Measurements from ENCODE around the gene PDE8B. TPM values are rescaled to one million over a fixed set of nuclear protein-coding genes. Genes with fewer than 3 reads are reported as not detected.

PDE8B gene
- total RNA-seq, 1 donor from 2014 or later = not detected

DNA sequence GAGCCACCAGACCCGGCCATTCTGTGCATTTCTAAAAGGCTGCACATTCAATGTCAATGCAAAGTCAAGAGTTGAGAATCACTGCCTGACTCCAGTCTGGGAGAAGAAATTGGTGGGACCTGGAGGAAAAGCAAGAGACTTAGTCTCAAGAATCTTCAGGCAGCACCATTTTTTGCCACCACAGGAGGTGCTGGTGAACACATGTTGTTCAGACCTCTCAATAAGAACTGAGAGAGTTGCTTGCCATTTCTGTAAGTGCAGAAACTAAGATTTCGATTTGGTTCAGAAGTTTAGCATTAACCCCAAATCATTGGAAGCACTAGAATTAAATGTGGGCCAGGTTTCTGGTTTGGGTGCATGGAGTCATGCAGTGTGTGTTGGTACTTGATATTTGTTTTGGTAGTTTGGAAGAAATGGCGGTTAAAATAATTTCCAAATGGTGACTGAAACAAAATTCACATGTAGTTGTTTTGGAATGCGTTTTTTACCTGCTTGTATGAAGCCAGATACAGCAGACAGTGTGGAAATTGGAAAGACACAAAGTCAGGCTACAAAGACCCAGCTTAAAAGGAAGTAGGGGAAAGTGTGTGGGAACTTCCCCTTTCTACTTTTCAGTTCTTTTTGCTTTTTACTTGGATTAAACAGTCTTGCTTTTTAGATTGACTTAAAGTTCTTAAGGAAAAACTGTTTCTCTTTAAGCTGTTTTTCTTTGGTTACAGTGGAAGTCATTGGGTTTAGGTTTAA, 20.4 kb downstream of the PDE8B start:
- DNase-seq (ENCODE audit: low read depth) = no peak

DNA sequence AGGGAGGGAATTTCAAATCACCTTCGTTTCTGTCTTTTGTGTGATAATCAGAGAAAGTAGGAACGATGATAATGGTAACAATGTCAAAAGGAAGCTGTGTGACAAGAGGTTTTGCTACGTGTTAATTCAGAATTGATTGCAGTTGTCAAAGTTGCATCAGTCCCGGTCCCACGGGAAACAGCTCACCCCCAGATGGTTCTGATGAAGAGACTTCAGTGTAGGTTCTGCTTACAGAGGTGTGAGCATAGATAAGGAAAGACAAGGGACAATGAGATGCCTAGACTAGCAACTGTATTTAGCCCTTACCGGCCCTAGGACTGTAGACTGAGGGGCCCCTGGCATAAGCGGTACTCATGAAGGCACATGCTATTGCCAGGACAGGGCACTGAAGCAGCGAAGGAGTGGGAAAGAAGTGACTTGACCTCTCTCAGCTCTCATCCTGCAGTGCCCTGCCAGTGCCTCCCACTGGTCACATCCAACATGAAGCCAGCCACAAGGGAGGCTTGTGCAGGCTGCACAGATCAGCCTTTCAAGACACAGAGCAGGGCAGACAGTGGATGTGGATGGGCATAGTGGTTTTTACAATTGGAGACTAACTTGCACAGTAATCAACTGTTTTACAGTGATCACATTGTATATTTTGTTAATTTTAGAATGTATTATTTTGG, 21.1 kb downstream of the PDE8B start:
- DNase-seq (ENCODE audit: low read depth) = no peak

DNA sequence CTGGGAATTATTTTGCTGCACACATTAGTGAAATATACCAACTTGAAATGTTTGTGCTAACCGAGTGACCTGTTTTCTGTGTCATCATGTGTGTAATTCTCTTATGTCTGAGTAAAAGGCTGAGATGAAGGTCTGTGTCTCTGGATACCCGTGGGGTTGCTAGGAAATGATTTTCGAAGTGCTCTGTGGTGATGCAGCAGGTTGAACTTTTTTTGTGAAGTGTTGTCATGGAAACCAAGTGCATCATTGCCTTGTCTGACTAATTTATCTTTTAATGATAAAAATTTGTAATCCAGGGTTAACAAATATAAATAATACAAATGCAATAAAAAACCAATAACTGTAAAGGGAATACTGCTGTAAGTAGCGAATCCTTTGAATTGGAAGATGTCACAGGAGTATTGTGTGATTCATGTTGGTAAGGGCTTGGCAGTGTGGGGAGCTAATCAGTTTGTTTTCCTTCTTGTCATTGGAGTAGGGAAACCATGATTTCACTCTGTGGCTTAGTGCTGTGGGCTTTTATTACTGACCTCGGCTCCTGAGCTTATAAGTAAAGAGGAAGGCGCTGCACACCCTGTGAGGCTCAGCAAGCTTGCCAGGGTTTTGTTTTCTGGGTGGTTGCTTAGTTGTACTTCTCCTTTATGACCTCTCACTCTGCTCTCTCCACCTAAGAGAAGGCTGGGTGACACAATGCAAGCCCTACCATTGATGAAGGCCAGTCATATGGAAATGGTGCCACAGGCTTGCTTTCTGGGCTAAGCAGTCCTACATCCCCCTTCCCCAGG, 22.3 kb downstream of the PDE8B start:
- DNase-seq (ENCODE audit: low read depth) = peak; percentile 36

DNA sequence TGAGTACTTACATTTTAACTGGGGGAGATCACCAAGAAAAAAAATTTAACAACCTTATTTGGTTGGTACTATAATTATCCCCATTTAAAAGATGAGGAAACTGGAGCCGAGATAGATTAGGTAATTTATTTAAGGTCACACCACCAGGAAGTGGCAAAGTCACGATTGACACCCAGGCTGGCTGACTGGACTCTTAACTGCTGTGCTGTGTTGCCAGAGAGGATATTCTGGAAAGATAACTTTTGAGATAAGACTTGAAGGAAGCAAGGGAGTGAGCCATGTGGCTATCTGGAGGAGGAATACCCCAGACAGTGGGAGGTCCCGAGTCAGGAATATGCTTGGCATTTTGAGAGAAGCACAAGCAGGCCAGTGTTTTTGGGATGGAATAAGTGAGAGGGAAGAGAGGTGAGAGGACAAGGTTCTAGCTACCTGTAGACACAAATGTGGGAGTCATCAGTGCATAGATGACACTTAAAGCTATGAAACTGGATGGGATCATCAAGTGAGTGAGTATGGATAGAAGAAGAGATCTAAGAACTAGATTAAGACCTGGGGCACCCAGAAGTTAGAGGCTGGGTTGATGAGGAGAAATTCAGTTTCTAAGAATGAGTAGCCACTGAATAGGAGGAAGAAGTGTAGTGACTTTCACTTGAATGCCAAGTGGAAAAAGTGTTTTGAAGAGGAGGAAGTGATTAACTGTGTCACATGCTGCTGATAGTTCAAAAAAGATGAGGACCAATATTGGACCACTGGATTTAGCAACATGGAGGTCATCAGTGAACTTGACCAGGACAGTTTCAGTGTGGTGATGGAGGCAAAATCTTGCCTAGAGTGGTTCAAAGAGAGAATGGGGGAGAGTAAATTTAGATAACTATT, 25.6 kb downstream of the PDE8B start:
- DNase-seq (ENCODE audit: low read depth) = no peak

DNA sequence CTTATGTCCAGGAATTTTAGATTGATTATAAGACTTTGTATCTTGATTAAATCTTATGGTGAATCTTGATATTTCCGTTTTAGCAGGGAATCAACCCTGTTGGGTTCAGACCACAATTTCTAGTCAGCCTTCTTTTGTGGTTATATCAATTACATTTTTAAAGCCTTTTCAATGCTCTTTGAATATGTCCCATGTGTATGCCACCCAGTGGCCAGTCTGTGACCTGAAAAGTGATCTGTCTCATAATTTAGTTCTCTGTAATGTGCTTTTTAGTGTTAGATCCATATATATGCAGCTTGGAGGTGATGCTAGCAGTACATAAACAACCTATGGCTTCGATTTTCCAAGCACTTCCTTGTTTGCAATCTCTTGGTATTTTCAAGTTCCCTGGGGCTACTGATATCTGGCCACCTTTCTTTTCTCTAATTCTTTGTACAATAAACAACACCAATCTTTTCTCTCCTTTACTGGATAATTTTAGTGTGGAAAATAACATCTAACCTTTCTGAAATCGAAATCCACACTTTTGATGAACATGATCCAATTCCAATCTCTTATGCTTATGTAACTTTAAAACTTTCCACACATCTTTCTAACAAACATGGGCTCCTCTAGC, 28.8 kb downstream of the PDE8B start:
- DNase-seq (ENCODE audit: low read depth) = peak; percentile 9

DNA sequence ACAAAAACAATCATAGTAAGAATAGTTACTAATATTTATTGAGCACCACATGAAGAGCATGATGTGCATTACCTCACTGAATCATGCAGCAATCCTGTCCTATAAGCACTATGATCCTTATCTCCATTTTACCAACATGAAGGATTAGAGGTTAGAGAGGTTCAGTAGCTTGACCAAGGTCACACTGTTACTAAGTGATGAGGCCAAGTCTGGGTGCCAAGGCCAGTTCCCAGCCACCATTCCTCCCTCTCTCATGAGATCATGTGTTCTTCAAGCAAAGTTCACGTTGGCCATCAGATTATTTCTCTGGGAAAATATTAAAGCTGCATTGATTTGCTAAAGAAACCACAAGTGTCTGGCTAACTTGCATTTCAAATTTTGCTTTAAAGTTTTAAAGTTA, 31.0 kb downstream of the PDE8B start:
- DNase-seq (ENCODE audit: low read depth) = no peak

DNA sequence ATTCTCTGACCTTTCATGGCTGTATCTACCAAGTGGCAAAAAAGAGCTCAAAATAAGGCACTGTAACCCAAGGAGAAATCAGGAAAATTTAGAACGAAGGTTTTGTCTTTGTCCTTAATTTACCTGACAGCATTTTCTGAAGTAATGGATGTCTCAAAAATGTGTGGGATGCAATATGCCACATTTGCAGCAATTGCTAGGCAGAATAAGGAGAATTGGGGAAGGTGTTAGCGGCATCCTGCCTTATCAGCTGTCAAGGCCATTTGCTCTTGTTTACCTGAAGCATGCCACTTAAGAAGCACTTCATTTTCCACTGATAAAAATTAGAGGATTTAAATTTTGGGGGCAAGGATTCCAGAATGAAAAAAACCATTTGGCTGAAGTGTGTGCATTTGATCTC, 39.0 kb downstream of the PDE8B start:
- DNase-seq (ENCODE audit: low read depth) = no peak

DNA sequence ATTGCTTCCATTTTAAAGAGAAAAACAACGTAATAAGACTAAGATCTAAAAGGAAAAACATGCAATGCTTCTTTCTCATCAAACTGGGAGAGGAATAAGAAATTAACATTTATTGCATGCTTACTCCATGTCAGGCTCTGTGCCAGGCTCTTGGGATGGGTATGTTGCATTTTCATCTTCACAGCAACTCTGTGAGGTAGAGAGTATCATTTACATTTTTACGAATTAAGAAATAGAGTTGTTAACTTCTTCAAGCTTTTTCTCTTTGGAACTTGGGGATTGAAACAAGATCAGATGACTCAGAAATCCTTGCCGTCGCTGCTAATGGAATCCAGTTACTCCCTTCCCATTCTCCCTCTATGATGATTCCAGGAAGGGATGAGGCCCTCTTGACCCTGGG, 39.5 kb downstream of the PDE8B start:
- DNase-seq (ENCODE audit: low read depth) = no peak

DNA sequence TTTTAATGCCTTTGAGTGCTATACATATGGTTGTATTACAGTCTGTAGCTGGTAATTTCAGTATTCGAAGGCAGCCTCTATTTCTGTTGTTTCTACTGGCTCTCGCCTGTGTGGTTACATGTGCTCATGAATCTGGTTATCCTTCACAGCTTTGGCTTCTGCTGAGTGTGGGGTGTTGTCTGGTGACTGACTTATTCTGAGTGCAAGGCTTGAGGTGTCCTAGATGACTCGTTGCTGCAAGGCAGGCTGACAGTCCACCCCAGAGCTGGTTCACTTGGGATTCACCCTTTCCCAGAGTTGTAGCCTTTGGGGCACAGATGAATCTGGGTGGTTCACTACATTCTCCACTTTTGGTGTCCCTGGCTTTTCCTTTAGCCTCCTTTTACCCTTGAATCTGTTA, 41.4 kb downstream of the PDE8B start:
- no peak for DNase-seq (ENCODE audit: low read depth)

DNA sequence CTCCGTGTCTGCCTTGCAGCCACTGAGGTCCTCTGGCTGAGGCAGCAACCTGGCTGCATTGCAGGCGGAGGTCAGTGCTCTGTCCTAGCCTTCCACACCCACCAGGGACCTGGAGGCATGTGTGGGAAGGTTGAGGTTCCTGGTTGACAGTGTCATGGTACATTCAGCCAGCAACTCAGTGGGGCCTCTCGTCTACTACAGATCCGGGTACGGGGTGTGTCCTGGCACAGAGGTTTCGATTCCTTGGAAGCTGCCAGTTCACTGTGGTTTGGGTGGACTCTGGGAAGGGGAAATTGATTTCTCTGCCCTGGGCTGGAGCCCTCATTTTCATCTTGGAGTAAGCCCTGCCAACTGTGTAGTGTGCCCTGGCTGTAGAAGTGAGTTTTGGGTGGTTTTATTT, 45.1 kb downstream of the PDE8B start:
- DNase-seq (ENCODE audit: low read depth) = no peak

DNA sequence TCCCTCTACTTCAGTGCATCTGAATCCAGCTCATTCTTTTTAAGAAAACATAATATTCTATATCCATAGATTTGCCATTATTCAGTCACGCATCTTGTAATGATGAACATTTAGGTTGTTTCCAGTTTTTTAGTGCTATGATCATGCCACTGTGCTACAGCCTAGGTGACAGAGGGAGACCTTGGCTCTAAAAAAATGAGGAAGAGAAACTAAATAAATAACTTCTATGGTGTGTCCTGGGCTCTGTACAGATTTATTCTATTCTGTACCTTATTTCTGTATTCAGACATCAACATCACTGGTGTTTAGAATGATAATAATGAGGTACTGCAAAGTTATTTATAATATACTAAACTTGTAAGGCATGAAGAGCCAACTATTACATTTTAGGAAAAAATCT, 45.9 kb downstream of the PDE8B start:
- DNase-seq (ENCODE audit: low read depth) = no peak

DNA sequence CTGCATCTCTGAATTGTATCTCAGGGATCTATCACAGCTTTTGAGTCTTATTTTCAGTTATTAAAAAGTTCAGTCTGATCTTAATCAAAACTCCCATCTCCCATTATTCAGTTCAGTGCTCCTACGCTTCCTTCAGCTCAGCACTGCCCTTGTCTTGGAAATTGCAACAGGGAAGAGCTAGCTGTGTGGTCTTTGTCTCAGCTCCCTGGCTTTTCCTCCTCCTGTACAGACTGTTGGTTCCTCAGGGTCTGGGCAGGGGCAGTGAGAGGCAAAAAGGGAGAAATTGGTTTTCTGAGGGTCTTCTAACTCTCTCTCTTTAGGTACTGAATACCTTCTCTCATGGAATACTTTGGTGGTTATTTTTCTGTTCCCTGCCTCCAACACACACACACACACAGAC, 48.2 kb downstream of the PDE8B start:
- no peak for DNase-seq (ENCODE audit: low read depth)

DNA sequence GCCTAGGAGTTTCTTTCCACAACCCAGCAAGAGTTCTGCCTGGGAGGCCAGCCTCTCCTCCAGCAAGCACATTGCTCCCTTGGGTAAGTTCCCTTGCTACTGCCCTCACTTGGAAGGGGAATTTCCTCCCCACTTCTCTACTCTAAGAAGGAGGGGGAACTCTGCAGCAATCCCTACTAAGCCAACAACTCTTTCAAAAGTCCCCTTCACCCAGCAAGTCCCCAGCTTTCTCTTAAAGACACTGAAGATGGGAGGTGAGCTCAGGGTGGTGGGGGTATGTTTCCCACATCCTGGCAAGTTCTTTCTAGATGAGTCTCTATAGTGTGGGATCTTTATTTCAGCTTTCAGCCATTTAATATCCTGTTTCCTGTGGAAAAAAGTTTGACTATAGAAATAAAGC, 49.0 kb downstream of the PDE8B start:
- DNase-seq (ENCODE audit: low read depth) = no peak

DNA sequence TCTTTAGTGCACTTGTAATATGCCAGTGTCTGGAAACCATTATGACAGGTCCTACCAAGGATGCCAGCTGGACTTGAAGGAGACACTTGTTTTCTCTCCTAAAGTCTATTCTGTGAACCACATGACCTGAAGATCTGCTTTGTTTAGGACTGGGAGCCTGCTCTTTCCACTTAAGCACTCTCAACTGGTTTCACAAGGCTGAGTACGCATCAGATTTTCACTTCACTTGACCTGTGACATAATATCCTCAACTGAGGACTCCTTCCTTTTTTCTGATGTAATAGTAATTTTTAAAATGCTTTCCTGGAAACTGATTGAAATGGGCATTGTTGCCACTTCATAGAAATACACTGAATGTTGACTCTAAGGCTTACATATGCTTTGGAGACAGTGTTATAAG, 52.2 kb downstream of the PDE8B start:
- DNase-seq (ENCODE audit: low read depth) = no peak

DNA sequence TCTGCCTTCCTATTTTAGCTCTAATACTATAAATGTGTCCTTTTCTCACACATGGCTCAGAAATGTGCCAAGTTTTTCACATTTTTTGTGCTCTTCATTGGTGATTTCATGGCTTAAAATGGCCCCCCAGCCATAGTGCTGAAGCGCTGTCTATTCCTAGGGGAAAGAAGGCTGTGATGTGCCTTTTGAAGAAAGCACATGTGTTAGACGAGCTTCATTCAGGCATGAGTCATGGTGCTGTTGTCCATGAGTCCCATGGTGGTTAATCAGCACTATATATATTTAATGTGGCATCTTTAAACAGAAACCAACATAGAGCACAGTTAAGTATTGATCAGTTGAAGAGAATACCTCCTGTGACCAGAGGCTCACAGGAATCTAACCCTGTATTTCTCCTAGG, 55.8 kb downstream of the PDE8B start:
- DNase-seq (ENCODE audit: low read depth) = peak; percentile 7

DNA sequence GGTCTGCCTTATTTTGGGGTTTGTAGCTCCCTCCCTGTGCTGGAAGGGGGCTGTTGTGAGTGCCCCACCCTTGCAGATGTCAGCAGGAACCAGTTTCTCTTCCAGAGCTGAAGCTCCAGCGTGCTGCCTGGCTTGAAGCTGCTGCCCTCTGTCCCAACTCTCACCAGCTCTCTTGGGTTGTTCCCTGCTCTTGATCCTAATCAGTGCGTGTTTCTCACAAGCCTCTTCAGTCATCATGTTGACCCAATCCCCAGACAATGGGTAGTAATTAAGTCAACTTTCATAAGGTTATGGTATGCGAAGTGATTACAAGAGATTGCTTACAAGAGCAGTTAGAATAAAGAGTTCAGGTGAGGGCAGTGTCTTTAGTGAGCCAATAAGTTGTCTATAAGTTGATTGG, 57.0 kb downstream of the PDE8B start:
- DNase-seq (ENCODE audit: low read depth) = no peak

DNA sequence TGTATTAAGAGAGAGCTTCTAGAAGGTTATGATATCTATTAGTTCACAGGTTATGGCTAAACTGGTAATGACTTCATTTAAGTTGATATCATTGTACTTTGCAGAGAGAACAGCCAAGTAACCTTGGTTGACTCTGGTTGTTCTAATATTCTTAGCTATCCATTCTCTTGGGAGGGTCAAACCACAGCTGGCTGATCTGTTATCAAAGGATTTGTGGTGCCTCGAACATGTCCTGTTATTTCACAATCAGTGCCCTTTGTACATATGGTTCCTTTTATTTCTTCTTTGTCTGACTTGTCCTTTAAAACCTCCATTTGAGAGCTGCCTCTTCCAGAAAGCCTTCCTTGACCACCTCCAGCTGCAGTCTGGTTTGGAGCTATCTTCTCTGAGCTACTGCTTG, 61.7 kb downstream of the PDE8B start:
- DNase-seq (ENCODE audit: low read depth) = no peak

DNA sequence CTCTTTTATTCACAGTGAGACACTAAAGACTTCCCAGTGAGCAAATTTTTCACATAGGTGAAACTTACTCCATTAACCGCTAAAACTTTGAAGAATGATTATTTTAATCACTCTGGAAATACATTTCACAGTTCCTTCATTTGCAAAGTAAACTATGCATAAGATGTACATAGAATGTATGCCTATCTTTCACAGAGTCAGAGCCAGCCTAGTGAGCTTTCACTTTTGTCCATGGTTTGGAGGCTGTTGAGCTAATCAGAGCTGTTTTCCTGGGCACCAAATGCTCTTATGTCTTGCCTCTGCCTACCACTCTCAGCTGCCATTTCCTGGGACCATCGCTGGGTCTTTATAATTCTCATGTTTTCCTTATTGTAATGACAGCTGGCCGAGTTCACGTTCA, 67.3 kb downstream of the PDE8B start:
- DNase-seq (ENCODE audit: low read depth) = no peak

DNA sequence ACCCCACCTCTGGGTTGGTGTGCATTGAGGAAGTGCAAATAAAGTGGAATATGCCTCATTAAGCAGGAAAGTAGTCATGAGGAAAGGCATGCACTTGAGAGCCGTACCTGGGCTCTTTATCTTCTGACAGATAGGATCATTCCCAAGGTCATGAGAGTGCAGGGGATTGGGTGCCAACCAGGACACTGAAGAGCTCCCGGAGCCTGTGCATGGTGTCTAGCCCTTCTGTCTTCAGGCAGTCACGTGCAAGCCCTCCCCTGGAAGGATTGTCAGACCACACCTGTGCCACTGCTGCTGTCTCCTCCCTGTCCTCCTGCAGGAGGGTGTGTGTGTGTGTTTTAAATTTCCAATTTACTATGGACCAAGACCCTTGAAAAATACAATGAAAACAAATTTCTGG, 69.6 kb downstream of the PDE8B start:
- no peak for DNase-seq (ENCODE audit: low read depth)

DNA sequence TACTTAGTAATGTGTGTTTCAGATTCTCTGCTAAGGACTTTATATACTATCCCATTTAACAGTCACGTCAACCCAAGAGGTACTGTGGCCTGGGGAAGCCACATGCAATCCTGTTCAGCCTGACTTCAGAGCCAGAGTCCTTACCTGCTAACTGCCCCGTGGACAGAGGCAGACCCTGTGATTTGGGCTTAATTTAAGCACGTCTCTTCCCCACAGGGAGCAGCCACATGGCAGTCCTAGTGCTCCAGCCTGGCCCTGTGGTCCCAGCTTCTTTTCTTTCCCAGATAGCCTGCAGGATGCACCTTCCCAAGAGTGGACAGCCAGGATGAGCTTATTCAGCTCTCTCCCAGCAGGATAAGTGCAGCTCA, 71.5 kb downstream of the PDE8B start:
- no peak for DNase-seq (ENCODE audit: low read depth)
